HG03457 (cell line): ENCODE results near the gene IL4R.
"Not testable (repeated sequence)": the region's sequence is repeated elsewhere in the genome, so short reads cannot be mapped to it uniquely, and the experiment has no call there.

Experiments used
- ATAC-seq: cut with Tn5 transposase; IDR thresholded peaks from one replicate; pipeline ENCODE4 v1.9.1; 2021; ENCODE audit warnings: moderate number of reproducible peaks; ENCODE audit not compliant: unreplicated experiment

The IL4R gene

GRCh38 chr16:27327586-27327915 lies 13.8 kb downstream of the IL4R start:
- ATAC-seq = no peak

- ATAC-seq = no peak
These were observed 15.2 kb downstream of the IL4R start for GRCh38 chr16:27328937-27329336.

GRCh38 chr16:27329376-27330079 lies 15.8 kb downstream of the IL4R start:
- not testable (repeated sequence) for ATAC-seq

- no peak for ATAC-seq
These were observed 16.8 kb downstream of the IL4R start for GRCh38 chr16:27330542-27330941.

GRCh38 chr16:27332105-27332504 lies 18.3 kb downstream of the IL4R start:
- ATAC-seq = no peak

GRCh38 chr16:27333104-27333503 lies 19.3 kb downstream of the IL4R start:
- ATAC-seq = no peak

GRCh38 chr16:27333549-27333948 lies 19.8 kb downstream of the IL4R start:
- ATAC-seq = no peak

GRCh38 chr16:27334192-27334764 lies 20.5 kb downstream of the IL4R start:
- no peak for ATAC-seq

- ATAC-seq = no peak
These were observed 21.1 kb downstream of the IL4R start for GRCh38 chr16:27334838-27335237.

- ATAC-seq = no peak
These were observed 21.7 kb downstream of the IL4R start for GRCh38 chr16:27335349-27336053.

- no peak for ATAC-seq
These were observed 23.2 kb downstream of the IL4R start for GRCh38 chr16:27337024-27337423.

GRCh38 chr16:27339180-27339579 lies 25.4 kb downstream of the IL4R start:
- ATAC-seq = no peak

- no peak for ATAC-seq
These were observed 26.9 kb downstream of the IL4R start for GRCh38 chr16:27340654-27341053.

GRCh38 chr16:27341549-27341948 lies 27.8 kb downstream of the IL4R start:
- ATAC-seq = no peak

GRCh38 chr16:27341971-27342370 lies 28.2 kb downstream of the IL4R start:
- ATAC-seq = no peak

GRCh38 chr16:27344721-27345120 lies 30.9 kb downstream of the IL4R start:
- ATAC-seq = no peak

GRCh38 chr16:27345201-27345600 lies 31.4 kb downstream of the IL4R start:
- ATAC-seq = no peak

- no peak for ATAC-seq
These were observed 33.0 kb downstream of the IL4R start for GRCh38 chr16:27346819-27347218.

GRCh38 chr16:27347930-27348685 lies 34.3 kb downstream of the IL4R start:
- ATAC-seq = no peak

GRCh38 chr16:27349276-27349675 lies 35.5 kb downstream of the IL4R start:
- no peak for ATAC-seq

- ATAC-seq = no peak
These were observed 36.2 kb downstream of the IL4R start for GRCh38 chr16:27350006-27350405.

GRCh38 chr16:27351989-27352388 lies 38.2 kb downstream of the IL4R start:
- ATAC-seq = no peak
